ENCODE measurements around the gene CFAP46.

- TF ChIP-seq CTCF (IDR thresholded peaks at IDR 0.05 in 2 of 3, conservative IDR thresholded peaks at IDR 0.05 in 1 of 3; ENCODE audit: control insufficient read depth in 2 of 3, extremely low read depth in 1 of 3, insufficient read depth in 1 of 3, low read depth in 3 of 3, low read length in 3 of 3) (no peak), REST (IDR thresholded peaks at IDR 0.05; ENCODE audit: low read depth, low read length) (no peak), POLR2AphosphoS5 (IDR thresholded peaks at IDR 0.05; ENCODE audit: low read length) (no peak), EZH2 (IDR thresholded peaks at IDR 0.05; ENCODE audit: borderline replicate concordance, control insufficient read depth, low read depth, low read length) (no peak), YY1 (IDR thresholded peaks at IDR 0.05; ENCODE audit: low read depth, low read length) (no peak), ETV6 (conservative IDR thresholded peaks at IDR 0.05 in 1 of 2, IDR thresholded peaks at IDR 0.05 in 1 of 2; ENCODE audit: borderline replicate concordance in 1 of 2, low read depth in 1 of 2) (no peak), JUND (IDR thresholded peaks at IDR 0.05; ENCODE audit: low read depth, low read length) (no peak), EGR1 (IDR thresholded peaks at IDR 0.05; ENCODE audit: borderline replicate concordance in 1 of 2, low read depth in 2 of 2, low read length in 2 of 2) (no peak)
Observed at GRCh38 chr10:132834311-132834761, 108.0 kb downstream of the CFAP46 start.
